Caco-2 (cell line): ENCODE results near the gene THSD7A. TPM values are rescaled to one million over a fixed set of nuclear protein-coding genes. Genes with fewer than 3 reads are reported as not detected.

ENCODE experiments used
- BruUV-seq: library from RNA; stranded (reverse); fragments of 400-500 nt; replicated peaks from 2 replicates; lab custom pipeline; 2021; lab: Mats Ljungman, UMichigan
- CTCF ChIA-PET: fragments of 300-600 bp; sonication (Branson Sonifier 250); formaldehyde crosslinking; loops from one replicate; lab custom pipeline; 2022; ENCODE audit warnings: antibody characterized with exemption; lab: Charles Lee
- POLR2A ChIA-PET: fragments of 300-600 bp; sonication (Branson Sonifier 250); formaldehyde crosslinking; loops from one replicate; lab custom pipeline; 2022; ENCODE audit warnings: antibody characterized with exemption; lab: Charles Lee
- DNase-seq, 2 experiments: peaks; one replicate each; pipeline versions ENCODE4 v3.0.0 to v3.0.0-alpha.2; 2020 to 2022
- H3K27me3 ChIP-seq: replicated peaks from 2 replicates; pipeline ENCODE4 v1.6.0; 2011; ENCODE audit warnings: low read length; ENCODE audit not compliant: control insufficient read depth, insufficient read depth
- H3K36me3 ChIP-seq: 2 replicates; pipeline ENCODE4 v1.5.1; 2011; ENCODE audit warnings: low read length; ENCODE audit not compliant: control insufficient read depth, insufficient read depth
- H3K4me1 ChIP-seq: fragments of 250-450 bp; sonication (Bioruptor Pico); 2 replicates; pipeline ENCODE4 v1.5.1; 2020; ENCODE audit warnings: mild to moderate bottlenecking
- H3K4me3 ChIP-seq: 2 replicates; pipeline ENCODE4 v1.5.1; 2011; ENCODE audit warnings: low read depth, mild to moderate bottlenecking, control low read depth, low read length
- H3K9me3 ChIP-seq: fragments of 250-450 bp; sonication (Bioruptor Pico); 2 replicates; pipeline ENCODE4 v1.5.1; 2020; ENCODE audit warnings: mild to moderate bottlenecking, moderate library complexity
- H3K27ac Mint-ChIP-seq: one replicate; pipeline ENCODE4 v1.8.0; 2022; ENCODE audit warnings: mixed read lengths; ENCODE audit not compliant: unreplicated experiment
- H3K27me3 Mint-ChIP-seq: one replicate; pipeline ENCODE4 v1.8.0; 2022; ENCODE audit warnings: mixed read lengths; ENCODE audit not compliant: insufficient read depth, unreplicated experiment
- H3K36me3 Mint-ChIP-seq: one replicate; pipeline ENCODE4 v1.8.0; 2022; ENCODE audit warnings: mild to moderate bottlenecking, mixed read lengths; ENCODE audit not compliant: insufficient read depth, unreplicated experiment
- H3K4me1 Mint-ChIP-seq: one replicate; pipeline ENCODE4 v1.8.0; 2022; ENCODE audit warnings: low read depth, mixed read lengths; ENCODE audit not compliant: unreplicated experiment
- H3K4me3 Mint-ChIP-seq: one replicate; pipeline ENCODE4 v1.8.0; 2022; ENCODE audit warnings: mild to moderate bottlenecking, moderate library complexity, mixed read lengths; ENCODE audit not compliant: unreplicated experiment
- H3K9me3 Mint-ChIP-seq: one replicate; pipeline ENCODE4 v1.8.0; 2022; ENCODE audit warnings: mixed read lengths; ENCODE audit not compliant: unreplicated experiment
- intact Hi-C: fragments of 100-400 bp; cut with micrococcal nuclease; formaldehyde crosslinking; loops from one replicate; pipeline ENCODE4 v1.10.0; 2022; ENCODE audit not compliant: unreplicated experiment
- total RNA-seq: library from RNA; stranded (reverse); gene quantifications from 2 replicates; pipeline ENCODE4 v1.2.3, GENCODE V29; 2022
- TF ChIP-seq, protein P1 (sequence below), 2 experiments: fragments of 200-600 bp in 1 of 2; IDR thresholded peaks; 1 replicate in 1 of 2; 2 replicates in 1 of 2; pipeline versions ENCODE4 v1.5.1 to v1.8.0; 2011 to 2022; ENCODE audit warnings: antibody characterized with exemption in 1 of 2, control low read depth in 1 of 2, inconsistent platforms in 1 of 2, low read depth in 1 of 2, low read length in 1 of 2, mild to moderate bottlenecking in 1 of 2, moderate library complexity in 1 of 2; ENCODE audit not compliant: insufficient read depth in 1 of 2, severe bottlenecking in 1 of 2, unreplicated experiment in 1 of 2

Gene THSD7A
- total RNA-seq, 1 experiment from 2014 or later = 0.05 TPM

DNA sequence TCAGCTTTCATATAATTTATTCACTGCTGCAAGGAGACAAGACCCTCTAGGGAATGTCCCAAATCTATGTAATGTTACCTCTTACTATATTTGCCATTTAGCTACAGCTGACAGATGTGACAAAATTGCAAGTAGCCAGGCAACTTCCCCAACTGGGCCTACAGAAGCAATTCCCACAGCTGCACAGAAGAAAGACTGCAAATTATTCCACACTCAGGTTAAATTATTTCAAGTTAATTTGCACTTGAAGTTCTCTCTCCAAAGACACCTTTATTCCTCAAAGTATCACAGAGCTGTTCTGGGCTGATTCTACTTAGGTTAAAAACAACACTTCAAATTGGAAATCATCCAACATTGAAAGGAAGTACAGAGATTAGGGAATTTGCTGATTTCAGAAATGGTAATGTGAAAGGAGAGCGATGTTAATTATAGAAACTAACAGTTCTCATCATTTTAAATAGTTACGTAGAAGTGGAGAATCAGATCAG lies 133.6 kb downstream of the THSD7A start:
- H3K4me3 ChIP-seq = no peak overlapping the region
- no peaks in the 10 kb centered on the region for H3K4me1 ChIP-seq
- ChIA-PET POLR2A (no interaction called here), CTCF (no interaction called here)
- Mint-ChIP-seq H3K27me3 (peaks cover 3% of the 10 kb centered on the region), H3K4me1 (no peaks in the 10 kb centered on the region), H3K9me3 (no peaks in the 10 kb centered on the region), H3K36me3 (no peaks in the 10 kb centered on the region), H3K27ac (no peak overlapping the region), H3K4me3 (no peak overlapping the region)
- DNase-seq = no peak
- no peaks in the 10 kb centered on the region for H3K27me3 ChIP-seq
- H3K9me3 ChIP-seq = no peaks in the 10 kb centered on the region
- H3K36me3 ChIP-seq = no peaks in the 10 kb centered on the region
- TF ChIP-seq, protein P1, sequence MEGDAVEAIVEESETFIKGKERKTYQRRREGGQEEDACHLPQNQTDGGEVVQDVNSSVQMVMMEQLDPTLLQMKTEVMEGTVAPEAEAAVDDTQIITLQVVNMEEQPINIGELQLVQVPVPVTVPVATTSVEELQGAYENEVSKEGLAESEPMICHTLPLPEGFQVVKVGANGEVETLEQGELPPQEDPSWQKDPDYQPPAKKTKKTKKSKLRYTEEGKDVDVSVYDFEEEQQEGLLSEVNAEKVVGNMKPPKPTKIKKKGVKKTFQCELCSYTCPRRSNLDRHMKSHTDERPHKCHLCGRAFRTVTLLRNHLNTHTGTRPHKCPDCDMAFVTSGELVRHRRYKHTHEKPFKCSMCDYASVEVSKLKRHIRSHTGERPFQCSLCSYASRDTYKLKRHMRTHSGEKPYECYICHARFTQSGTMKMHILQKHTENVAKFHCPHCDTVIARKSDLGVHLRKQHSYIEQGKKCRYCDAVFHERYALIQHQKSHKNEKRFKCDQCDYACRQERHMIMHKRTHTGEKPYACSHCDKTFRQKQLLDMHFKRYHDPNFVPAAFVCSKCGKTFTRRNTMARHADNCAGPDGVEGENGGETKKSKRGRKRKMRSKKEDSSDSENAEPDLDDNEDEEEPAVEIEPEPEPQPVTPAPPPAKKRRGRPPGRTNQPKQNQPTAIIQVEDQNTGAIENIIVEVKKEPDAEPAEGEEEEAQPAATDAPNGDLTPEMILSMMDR (IDR thresholded peaks at IDR 0.05; ENCODE audit: insufficient read depth in 1 of 2, low read depth in 1 of 2, low read length in 1 of 2, severe bottlenecking in 1 of 2, unreplicated experiment in 1 of 2) = no peak
- no TSS peak for BruUV-seq
- intact Hi-C loops = no loop called here

DNA sequence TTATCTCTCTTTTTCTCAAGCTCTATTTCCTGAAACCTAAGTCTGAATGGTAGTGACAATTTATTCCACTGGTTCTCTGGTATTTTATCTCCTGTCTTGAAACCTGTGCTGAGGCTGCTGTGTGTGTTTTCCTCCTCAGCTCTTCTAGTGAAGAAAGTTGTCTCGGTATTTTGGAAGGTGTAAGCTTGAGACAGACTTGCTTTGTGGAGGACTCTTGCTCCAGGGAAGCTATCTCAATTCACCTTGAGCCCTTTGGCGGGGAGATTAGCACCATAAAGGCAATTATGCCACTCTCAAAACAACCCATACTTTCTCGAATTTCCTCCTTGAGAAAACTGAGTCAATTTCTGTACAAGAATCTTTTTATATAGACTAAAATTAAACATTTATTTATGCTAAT lies 141.6 kb downstream of the THSD7A start:
- Histone ChIP-seq H3K4me3 (no peak overlapping the region), H3K27me3 (no peaks in the 10 kb centered on the region), H3K36me3 (no peaks in the 10 kb centered on the region), H3K4me1 (no peaks in the 10 kb centered on the region), H3K9me3 (no peaks in the 10 kb centered on the region)
- Mint-ChIP-seq H3K27me3 (no peaks in the 10 kb centered on the region), H3K36me3 (no peaks in the 10 kb centered on the region), H3K4me3 (no peak overlapping the region), H3K4me1 (no peaks in the 10 kb centered on the region), H3K9me3 (peaks cover 3% of the 10 kb centered on the region), H3K27ac (no peak overlapping the region)
- intact Hi-C loops = no loop called here
- TF ChIP-seq, protein P1 (IDR thresholded peaks at IDR 0.05; ENCODE audit: insufficient read depth in 1 of 2, low read depth in 1 of 2, low read length in 1 of 2, severe bottlenecking in 1 of 2, unreplicated experiment in 1 of 2) = no peak
- BruUV-seq = no TSS peak
- DNase-seq = no peak
- ChIA-PET POLR2A (no interaction called here), CTCF (no interaction called here)

DNA sequence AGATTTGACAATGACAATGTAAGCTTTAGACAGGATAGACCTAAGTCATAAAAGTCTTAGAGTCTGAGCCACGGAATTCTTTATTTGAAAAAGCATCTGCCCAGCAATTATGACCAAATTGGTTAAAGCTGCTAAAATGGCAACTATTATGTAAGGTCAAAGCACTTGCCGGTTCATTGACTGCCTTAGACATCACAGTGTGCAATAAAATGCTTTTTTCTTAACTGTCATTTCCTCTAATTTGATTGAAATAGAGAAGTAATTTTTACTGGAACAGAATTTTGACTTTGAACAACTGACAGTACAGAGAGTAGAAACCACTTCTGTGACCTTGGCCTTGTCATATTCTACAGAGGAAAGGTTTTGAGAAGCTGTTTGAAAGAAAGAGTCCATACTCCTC lies 142.9 kb downstream of the THSD7A start:
- H3K4me1 ChIP-seq = no peaks in the 10 kb centered on the region
- H3K4me3 Mint-ChIP-seq = no peak overlapping the region
- H3K27ac Mint-ChIP-seq = no peak overlapping the region
- no peaks in the 10 kb centered on the region for H3K4me1 Mint-ChIP-seq
- peaks cover 14% of the 10 kb centered on the region for H3K9me3 Mint-ChIP-seq
- intact Hi-C loops = no loop called here
- H3K36me3 Mint-ChIP-seq = no peaks in the 10 kb centered on the region
- no peak overlapping the region for H3K4me3 ChIP-seq
- no peak for DNase-seq
- H3K27me3 ChIP-seq = no peaks in the 10 kb centered on the region
- H3K36me3 ChIP-seq = no peaks in the 10 kb centered on the region
- ChIA-PET POLR2A (no interaction called here), CTCF (no interaction called here)
- TF ChIP-seq, protein P1 (IDR thresholded peaks at IDR 0.05; ENCODE audit: insufficient read depth in 1 of 2, low read depth in 1 of 2, low read length in 1 of 2, severe bottlenecking in 1 of 2, unreplicated experiment in 1 of 2) = no peak
- no peaks in the 10 kb centered on the region for H3K9me3 ChIP-seq
- no TSS peak for BruUV-seq
- H3K27me3 Mint-ChIP-seq = no peaks in the 10 kb centered on the region
